HG02642 (cell line): ENCODE measurements around the gene ADRM1.

Source experiments
- ATAC-seq: cut with Tn5 transposase; IDR thresholded peaks from one replicate; pipeline ENCODE4 v1.9.1; 2021; ENCODE audit warnings: mild to moderate bottlenecking; ENCODE audit not compliant: unreplicated experiment, poor library complexity

The ADRM1 gene

GRCh38 chr20:62296724-62297448 lies 5.9 kb upstream of the ADRM1 start:
- no peak for ATAC-seq

- ATAC-seq: no peak
Measured at GRCh38 chr20:62297449-62298227, 5.2 kb upstream of the ADRM1 start.

- no peak for ATAC-seq
Measured at GRCh38 chr20:62298577-62299249, 4.1 kb upstream of the ADRM1 start.

- ATAC-seq: no peak
Measured at GRCh38 chr20:62299666-62300236, 3.0 kb upstream of the ADRM1 start.

- no peak for ATAC-seq
Measured at GRCh38 chr20:62300319-62300718, 2.5 kb upstream of the ADRM1 start.

- ATAC-seq: no peak
Measured at GRCh38 chr20:62301111-62301668, 1.6 kb upstream of the ADRM1 start.

- peak; percentile 36 for ATAC-seq
Measured at GRCh38 chr20:62301773-62302340, 940 bp upstream of the ADRM1 start.

GRCh38 chr20:62303062-62303339 lies 204 bp downstream of the ADRM1 start:
- ATAC-seq: no peak

GRCh38 chr20:62303340-62304226 lies 786 bp downstream of the ADRM1 start:
- ATAC-seq: peak; percentile 2

GRCh38 chr20:62304331-62305148 lies 1.7 kb downstream of the ADRM1 start:
- no peak for ATAC-seq

- no peak for ATAC-seq
Measured at GRCh38 chr20:62305149-62305764, 2.5 kb downstream of the ADRM1 start.

GRCh38 chr20:62305765-62306413 lies 3.1 kb downstream of the ADRM1 start:
- no peak for ATAC-seq

- ATAC-seq: no peak
Measured at GRCh38 chr20:62306414-62307187, 3.8 kb downstream of the ADRM1 start.

- ATAC-seq: no peak
Measured at GRCh38 chr20:62307226-62308101, 4.7 kb downstream of the ADRM1 start.

GRCh38 chr20:62308102-62308822 lies 5.5 kb downstream of the ADRM1 start:
- ATAC-seq: no peak
